Liver (tissue), 9 donors: ENCODE data around the gene LRMDA. TPM values are rescaled to one million over a fixed set of nuclear protein-coding genes. Genes with fewer than 3 reads are reported as not detected.

Source experiments
- DNase-seq: peaks from one replicate; pipeline ENCODE4 v3.0.0-alpha.2; 2017; ENCODE audit warnings: low spot score
- H3K27ac ChIP-seq, 2 donors: one replicate each; pipeline ENCODE4 v1.7.0; 2013; ENCODE audit warnings: inconsistent platforms in 2 of 2, low read length in 2 of 2, control low read depth in 1 of 2, low read depth in 1 of 2, mild to moderate bottlenecking in 1 of 2
- H3K27me3 ChIP-seq, 4 donors: one replicate each; pipeline versions ENCODE4 v1.6.1 to v1.7.0; 2013; ENCODE audit warnings: low read length in 3 of 4, inconsistent platforms in 1 of 4, mild to moderate bottlenecking in 1 of 4, moderate library complexity in 1 of 4; ENCODE audit not compliant: control insufficient read depth in 4 of 4, insufficient read depth in 4 of 4
- H3K36me3 ChIP-seq, 4 donors: one replicate each; pipeline versions ENCODE4 v1.6.1 to v1.7.0; 2013; ENCODE audit warnings: low read length in 3 of 4, mild to moderate bottlenecking in 3 of 4, low read depth in 1 of 4, moderate library complexity in 1 of 4; ENCODE audit not compliant: control insufficient read depth in 4 of 4, insufficient read depth in 3 of 4
- H3K4me1 ChIP-seq, 4 donors: one replicate each; pipeline versions ENCODE4 v1.6.1 to v1.7.0; 2013; ENCODE audit warnings: low read length in 3 of 4, mild to moderate bottlenecking in 3 of 4, moderate library complexity in 1 of 4; ENCODE audit not compliant: control insufficient read depth in 4 of 4, insufficient read depth in 4 of 4
- H3K4me3 ChIP-seq, 3 donors: one replicate each; pipeline versions ENCODE4 v1.6.1 to v1.7.0; 2013; ENCODE audit warnings: low read length in 3 of 3, control low read depth in 1 of 3, low read depth in 1 of 3, mild to moderate bottlenecking in 1 of 3
- H3K9ac ChIP-seq, 2 donors: one replicate each; pipeline ENCODE4 v1.7.0; 2013; ENCODE audit warnings: low read length in 2 of 2, mild to moderate bottlenecking in 2 of 2, moderate library complexity in 2 of 2, control low read depth in 1 of 2, low read depth in 1 of 2
- H3K9me3 ChIP-seq, 4 donors: one replicate each; pipeline versions ENCODE4 v1.6.1 to v1.7.0; 2013; ENCODE audit warnings: low read length in 3 of 4; ENCODE audit not compliant: control insufficient read depth in 4 of 4
- ATF3 ChIP-seq: IDR thresholded peaks from 2 replicates; pipeline ENCODE4 v1.6.1; 2016; ENCODE audit warnings: antibody characterized with exemption
- CTCF ChIP-seq: fragments of 150-350 bp; IDR thresholded peaks from 2 replicates; pipeline ENCODE4 v1.5.1; 2017; ENCODE audit warnings: improper control_type of control experiment, low read depth, low read length; ENCODE audit not compliant: missing input control
- EGR1 ChIP-seq, 2 donors: IDR thresholded peaks; 2 replicates each; pipeline ENCODE4 v1.6.1; 2016 to 2018; ENCODE audit warnings: antibody characterized with exemption in 2 of 2, low read depth in 2 of 2
- FOXA1 ChIP-seq: IDR thresholded peaks from 2 replicates; pipeline ENCODE4 v1.6.1; 2016; ENCODE audit warnings: antibody characterized with exemption
- FOXA2 ChIP-seq: IDR thresholded peaks from 2 replicates; pipeline ENCODE4 v1.6.1; 2016; ENCODE audit warnings: antibody characterized with exemption
- GABPA ChIP-seq, 2 donors: IDR thresholded peaks in 1 of 2; conservative IDR thresholded peaks in 1 of 2; 2 replicates each; pipeline ENCODE4 v1.6.1; 2016; ENCODE audit warnings: antibody characterized with exemption in 2 of 2, mild to moderate bottlenecking in 1 of 2, moderate library complexity in 1 of 2
- HNF4A ChIP-seq, 2 donors: conservative IDR thresholded peaks; 2 replicates each; pipeline ENCODE4 v1.6.1; 2016; ENCODE audit warnings: antibody characterized with exemption in 2 of 2, mild to moderate bottlenecking in 2 of 2
- HNF4G ChIP-seq: IDR thresholded peaks from 2 replicates; pipeline ENCODE4 v1.6.1; 2016; ENCODE audit warnings: antibody characterized with exemption
- JUND ChIP-seq, 2 donors: IDR thresholded peaks; 2 replicates each; pipeline ENCODE4 v1.6.1; 2016; ENCODE audit warnings: antibody characterized with exemption in 2 of 2
- MAX ChIP-seq: IDR thresholded peaks from 2 replicates; pipeline ENCODE4 v1.6.1; 2016; ENCODE audit warnings: antibody characterized with exemption
- RAD21 ChIP-seq, 2 donors: IDR thresholded peaks; 2 replicates each; pipeline ENCODE4 v1.6.1; 2016; ENCODE audit warnings: antibody characterized with exemption in 2 of 2, mild to moderate bottlenecking in 2 of 2
- RXRA ChIP-seq, 2 donors: IDR thresholded peaks; 2 replicates each; pipeline ENCODE4 v1.6.1; 2017 to 2018; ENCODE audit warnings: antibody characterized with exemption in 2 of 2, mild to moderate bottlenecking in 1 of 2
- SP1 ChIP-seq: IDR thresholded peaks from 2 replicates; pipeline ENCODE4 v1.6.1; 2018; ENCODE audit warnings: antibody characterized with exemption, mild to moderate bottlenecking
- TAF1 ChIP-seq: conservative IDR thresholded peaks from 2 replicates; pipeline ENCODE4 v1.6.1; 2016; ENCODE audit warnings: antibody characterized with exemption, mild to moderate bottlenecking
- YY1 ChIP-seq: IDR thresholded peaks from 2 replicates; pipeline ENCODE4 v1.6.1; 2016; ENCODE audit warnings: antibody characterized with exemption, mild to moderate bottlenecking
- ZBTB33 ChIP-seq: IDR thresholded peaks from 2 replicates; pipeline ENCODE4 v1.6.1; 2016; ENCODE audit warnings: antibody characterized with exemption
- WGBS: extraction: QIAGEN DNeasy Blood & Tissue Kit; methylation state at CpG from one replicate; pipeline ENCODE4 v1.1.7; 2013; 5-methylcytosine and 5-hydroxymethylcytosine counted together
- polyA plus RNA-seq, 2 donors: library from polyadenylated mRNA; stranded (reverse) in 1 of 2; unstranded in 1 of 2; fragments of 200-250 nt in 1 of 2; fragments of >200 nt in 1 of 2; fragmentation: Nextera tagmentation in 1 of 2; extraction: Ambion mirVana in 1 of 2; gene quantifications; one replicate each; pipeline versions ENCODE4 v1.2.1 to v1.2.3, GENCODE V29; 2013 to 2015
- total RNA-seq, 2 donors: library from RNA; depleted of rRNA; stranded (reverse); fragments of >200 nt; gene quantifications; one replicate each; pipeline ENCODE4 v1.2.3, GENCODE V29; 2014
- donor health status: healthy.
- donor health status: healthy.
- donor health status: healthy.
- donor health status: healthy.
- donor health status: healthy.

Gene LRMDA
- total and polyA plus RNA-seq, 4 donors: 7.9 to 15.8 (median 11.3) TPM

- Histone ChIP-seq H3K27ac (no peak overlapping the region), H3K4me1 (peaks cover 5 to 33% (median 12%) of the 10 kb centered on the region in 4 donors), H3K9me3 (no peaks in the 10 kb centered on the region), H3K36me3 (no peaks in the 10 kb centered on the region), H3K4me3 (no peak overlapping the region), H3K9ac (no peak overlapping the region), H3K27me3 (no peaks in the 10 kb centered on the region)
- TF ChIP-seq CTCF: no peak
- no peak for TF ChIP-seq FOXA2
- WGBS: 87% methylated on average over 39 of the region's 39 CpGs
- no peak for DNase-seq
Measured at GRCh38 chr10:75405598-75406461, 25.6 kb upstream of the LRMDA start.

- Histone ChIP-seq H3K36me3 (no peaks in the 10 kb centered on the region), H3K4me3 (no peak overlapping the region), H3K4me1 (peaks cover 5 to 33% (median 12%) of the 10 kb centered on the region in 4 donors), H3K9me3 (no peaks in the 10 kb centered on the region), H3K27ac (no peak overlapping the region), H3K9ac (no peak overlapping the region), H3K27me3 (no peaks in the 10 kb centered on the region)
- DNase-seq: no peak
- WGBS: 96% methylated on average over 29 of the region's 29 CpGs
- no peak for TF ChIP-seq JUND (IDR thresholded peaks at IDR 0.05)
- TF ChIP-seq TAF1: no peak
- no peak for TF ChIP-seq CTCF
- TF ChIP-seq RXRA (IDR thresholded peaks at IDR 0.05): no peak
- TF ChIP-seq HNF4G: no peak
- no peak for TF ChIP-seq RAD21 (IDR thresholded peaks at IDR 0.05)
- TF ChIP-seq EGR1 (IDR thresholded peaks at IDR 0.05; ENCODE audit: low read depth in 2 of 2): no peak
- no peak for TF ChIP-seq SP1
- no peak for TF ChIP-seq ZBTB33
- no peak for TF ChIP-seq FOXA2
- no peak for TF ChIP-seq GABPA (IDR thresholded peaks at IDR 0.05 in 1 of 2, conservative IDR thresholded peaks at IDR 0.05 in 1 of 2)
- no peak for TF ChIP-seq FOXA1
- TF ChIP-seq MAX: no peak
- TF ChIP-seq YY1: no peak
- no peak for TF ChIP-seq ATF3
- TF ChIP-seq HNF4A (conservative IDR thresholded peaks at IDR 0.05): no peak
Measured at GRCh38 chr10:75406462-75407223, 24.8 kb upstream of the LRMDA start.
